Uterus (tissue), 4 donors: ENCODE results near the gene TASL. TPM values are rescaled to one million over a fixed set of nuclear protein-coding genes. Genes with fewer than 3 reads are reported as not detected.

Experiments
- DNase-seq, 2 donors: peaks; one replicate each; pipeline ENCODE4 v3.0.0-alpha.2; 2019 to 2020
- H3K27ac ChIP-seq, 2 donors: fragments of 200-600 bp; sonication (generic); 1 replicate in 1 of 2; 2 replicates in 1 of 2; pipeline ENCODE4 v1.5.1; 2016 to 2018
- H3K27me3 ChIP-seq, 2 donors: fragments of 200-600 bp; sonication (generic); one replicate each; pipeline ENCODE4 v1.5.1; 2018 to 2019; ENCODE audit warnings: control low read depth in 1 of 2
- H3K36me3 ChIP-seq, 2 donors: fragments of 200-600 bp; sonication (generic); one replicate each; pipeline ENCODE4 v1.5.1; 2019; ENCODE audit warnings: control low read depth in 1 of 2
- H3K4me1 ChIP-seq, 2 donors: fragments of 200-600 bp; sonication (generic); one replicate each; pipeline ENCODE4 v1.5.1; 2018 to 2019; ENCODE audit warnings: control low read depth in 1 of 2
- H3K4me3 ChIP-seq, 2 donors: fragments of 200-600 bp; sonication (generic); 1 replicate in 1 of 2; 2 replicates in 1 of 2; pipeline ENCODE4 v1.5.1; 2018 to 2019; ENCODE audit warnings: mild to moderate bottlenecking in 1 of 2
- H3K9me3 ChIP-seq, 2 donors: fragments of 200-600 bp; sonication (generic); one replicate each; pipeline ENCODE4 v1.5.1; 2019; ENCODE audit warnings: control low read depth in 1 of 2
- POLR2A ChIP-seq, 2 donors: fragments of 450-650 bp; IDR thresholded peaks; one replicate each; pipeline ENCODE4 v1.6.1; 2016; ENCODE audit warnings: antibody characterized with exemption in 2 of 2, mild to moderate bottlenecking in 1 of 2, moderate library complexity in 1 of 2
- intact Hi-C: fragments of 100-400 bp; cut with DNase I; formaldehyde crosslinking; loops from one replicate; pipeline ENCODE4 v1.15.1; 2023; ENCODE audit warnings: low total_unique reads
- total RNA-seq, 4 donors: library from RNA; depleted of rRNA in 3 of 4; stranded (reverse); fragments of >200 nt in 3 of 4; gene quantifications; one replicate each; pipeline versions ENCODE4 v1.1.0 to v1.2.4, GENCODE V29; 2014 to 2023
- TF ChIP-seq, protein P1 (sequence below), 4 experiments: fragments of 200-600 bp in 2 of 4; fragments of 450-650 bp in 2 of 4; sonication (generic) in 2 of 4; IDR thresholded peaks; one replicate each; pipeline ENCODE4 v1.5.1; 2016 to 2019; ENCODE audit warnings: antibody characterized with exemption in 4 of 4, mild to moderate bottlenecking in 2 of 4, moderate library complexity in 1 of 4
- donor health status: DM: yes; HTN: yes; CAD: no.

The TASL gene
- total RNA-seq, 4 donors from 2014 or later: 0.29 to 2.3 (median 0.40) TPM; not detected in 1

DNA sequence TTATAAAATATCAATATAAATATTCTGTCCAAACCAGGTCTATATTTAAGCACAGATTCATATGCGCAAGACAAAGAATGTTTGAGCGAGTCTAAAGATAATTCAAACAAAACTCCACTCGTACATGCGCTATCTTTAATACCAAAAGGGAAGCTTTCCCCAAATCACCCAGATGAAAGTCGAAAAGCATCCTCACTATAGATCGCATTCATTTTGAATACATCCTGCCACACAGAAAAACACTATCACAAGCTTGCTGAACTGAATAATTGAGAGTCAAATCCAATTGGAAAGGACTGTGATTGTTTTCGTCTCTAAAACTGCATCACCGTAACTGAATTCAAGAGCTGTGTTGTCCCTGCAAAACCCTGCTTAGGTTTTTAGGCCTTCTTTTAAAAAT, 685 bp downstream of the TASL start:
- no peaks in the 10 kb centered on the region for H3K27me3 ChIP-seq
- DNase-seq: no peak
- no peaks in the 10 kb centered on the region for H3K36me3 ChIP-seq
- no peaks in the 10 kb centered on the region for H3K9me3 ChIP-seq
- no peak overlapping the region for H3K27ac ChIP-seq
- intact Hi-C loops: no loop called here
- TF ChIP-seq POLR2A (IDR thresholded peaks at IDR 0.05): no peak
- TF ChIP-seq, protein P1, sequence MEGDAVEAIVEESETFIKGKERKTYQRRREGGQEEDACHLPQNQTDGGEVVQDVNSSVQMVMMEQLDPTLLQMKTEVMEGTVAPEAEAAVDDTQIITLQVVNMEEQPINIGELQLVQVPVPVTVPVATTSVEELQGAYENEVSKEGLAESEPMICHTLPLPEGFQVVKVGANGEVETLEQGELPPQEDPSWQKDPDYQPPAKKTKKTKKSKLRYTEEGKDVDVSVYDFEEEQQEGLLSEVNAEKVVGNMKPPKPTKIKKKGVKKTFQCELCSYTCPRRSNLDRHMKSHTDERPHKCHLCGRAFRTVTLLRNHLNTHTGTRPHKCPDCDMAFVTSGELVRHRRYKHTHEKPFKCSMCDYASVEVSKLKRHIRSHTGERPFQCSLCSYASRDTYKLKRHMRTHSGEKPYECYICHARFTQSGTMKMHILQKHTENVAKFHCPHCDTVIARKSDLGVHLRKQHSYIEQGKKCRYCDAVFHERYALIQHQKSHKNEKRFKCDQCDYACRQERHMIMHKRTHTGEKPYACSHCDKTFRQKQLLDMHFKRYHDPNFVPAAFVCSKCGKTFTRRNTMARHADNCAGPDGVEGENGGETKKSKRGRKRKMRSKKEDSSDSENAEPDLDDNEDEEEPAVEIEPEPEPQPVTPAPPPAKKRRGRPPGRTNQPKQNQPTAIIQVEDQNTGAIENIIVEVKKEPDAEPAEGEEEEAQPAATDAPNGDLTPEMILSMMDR (IDR thresholded peaks at IDR 0.05): no peak
- no peaks in the 10 kb centered on the region for H3K4me1 ChIP-seq
- H3K4me3 ChIP-seq: no peak overlapping the region

DNA sequence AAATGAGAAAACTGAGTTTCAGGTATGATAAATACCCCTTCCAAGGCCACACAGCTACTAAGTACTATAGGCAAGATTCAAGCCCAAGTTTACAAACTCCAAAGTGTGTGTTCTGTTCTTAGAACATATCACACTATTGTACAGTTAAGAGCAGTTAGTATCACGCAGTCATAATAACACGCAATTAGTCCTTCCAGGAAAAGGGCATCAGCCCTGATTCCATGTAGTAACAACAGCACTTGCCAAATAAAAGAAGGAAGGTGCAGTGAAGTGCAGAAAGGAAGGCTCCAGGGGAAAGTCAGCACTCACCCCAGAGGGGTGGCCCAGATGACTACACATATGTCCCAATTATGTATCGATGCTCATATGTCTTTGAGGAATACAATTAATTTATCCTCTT, 4.4 kb downstream of the TASL start:
- Histone ChIP-seq H3K36me3 (no peaks in the 10 kb centered on the region), H3K27me3 (no peaks in the 10 kb centered on the region), H3K4me1 (no peaks in the 10 kb centered on the region), H3K4me3 (no peak overlapping the region), H3K9me3 (no peaks in the 10 kb centered on the region), H3K27ac (no peak overlapping the region)
- DNase-seq: no peak
- no peak for TF ChIP-seq POLR2A (IDR thresholded peaks at IDR 0.05)
- TF ChIP-seq, protein P1 (IDR thresholded peaks at IDR 0.05): no peak
- intact Hi-C loops: no loop called here

DNA sequence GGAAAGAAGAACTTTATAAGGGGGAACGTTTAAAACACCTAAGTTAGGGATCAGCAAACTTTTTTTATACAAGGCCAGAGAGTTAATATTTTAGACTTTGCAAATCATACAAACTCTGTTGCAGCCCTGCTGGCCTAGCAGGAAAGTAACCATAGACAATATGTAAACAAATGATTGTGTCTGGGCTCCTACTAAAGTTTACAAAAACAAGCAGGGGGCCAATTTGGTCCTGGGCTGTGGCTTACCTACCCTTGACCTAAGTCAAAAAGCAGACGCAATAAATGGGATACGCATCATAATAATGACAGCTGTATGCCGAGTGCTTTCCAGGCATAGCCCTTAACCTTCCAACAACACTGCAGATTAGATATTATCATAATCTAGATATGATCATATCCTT, 4.9 kb downstream of the TASL start:
- no peak for DNase-seq
- H3K27me3 ChIP-seq: no peaks in the 10 kb centered on the region
- intact Hi-C loops: no loop called here

DNA sequence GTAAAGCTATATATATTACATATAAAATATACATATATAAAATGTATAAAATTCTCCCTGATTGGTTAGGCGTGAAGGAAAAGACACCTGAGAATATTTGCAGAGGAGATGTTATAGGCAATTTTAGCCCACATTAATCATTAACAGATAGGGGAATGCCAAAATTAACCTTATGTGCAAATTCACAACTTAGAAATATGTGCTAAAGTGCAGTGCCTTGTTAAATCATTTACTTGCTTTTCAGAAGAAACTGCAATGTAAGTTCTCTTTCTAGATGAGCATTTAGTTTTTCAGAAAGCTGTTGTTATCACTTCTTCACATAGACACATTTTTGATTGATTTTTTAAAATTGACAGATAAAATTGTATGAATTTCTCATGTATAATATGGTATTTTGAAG, 5.6 kb downstream of the TASL start:
- Histone ChIP-seq H3K4me1 (no peaks in the 10 kb centered on the region), H3K9me3 (no peaks in the 10 kb centered on the region), H3K4me3 (no peak overlapping the region), H3K27me3 (no peaks in the 10 kb centered on the region), H3K36me3 (no peaks in the 10 kb centered on the region), H3K27ac (no peak overlapping the region)
- TF ChIP-seq POLR2A (IDR thresholded peaks at IDR 0.05): no peak
- TF ChIP-seq, protein P1 (IDR thresholded peaks at IDR 0.05): no peak
- intact Hi-C loops: no loop called here
- DNase-seq: no peak

More for the DNA sequence above, 4.9 kb downstream of the TASL start:
- Histone ChIP-seq H3K4me3 (no peak overlapping the region), H3K9me3 (no peaks in the 10 kb centered on the region), H3K36me3 (no peaks in the 10 kb centered on the region), H3K27ac (no peak overlapping the region), H3K4me1 (no peaks in the 10 kb centered on the region)
- TF ChIP-seq POLR2A (IDR thresholded peaks at IDR 0.05): no peak
- TF ChIP-seq, protein P1 (IDR thresholded peaks at IDR 0.05): no peak

DNA sequence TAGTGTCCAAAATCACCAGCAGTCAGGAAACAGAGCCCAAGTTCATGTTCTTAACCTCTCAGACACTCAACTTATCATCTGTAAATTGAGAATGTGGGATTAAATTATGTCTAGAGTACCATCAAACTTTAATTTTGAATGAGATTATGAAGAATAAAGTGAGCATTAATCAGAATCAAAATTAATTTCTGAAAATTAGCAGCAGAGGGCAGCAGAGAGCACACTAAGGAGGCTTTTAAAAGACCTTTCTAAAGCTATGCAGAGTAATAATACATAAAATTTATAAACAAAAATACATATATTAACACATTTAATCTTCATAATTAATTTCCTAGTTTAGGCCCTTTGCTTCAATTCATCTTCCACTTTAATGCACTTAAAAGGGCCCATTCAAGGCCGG, 7.1 kb downstream of the TASL start:
- TF ChIP-seq POLR2A (IDR thresholded peaks at IDR 0.05): no peak
- TF ChIP-seq, protein P1 (IDR thresholded peaks at IDR 0.05): peak in 3 of 4 experiments; percentile 37 to 46 (median 41)
- Histone ChIP-seq H3K4me1 (no peaks in the 10 kb centered on the region), H3K36me3 (no peaks in the 10 kb centered on the region), H3K9me3 (no peaks in the 10 kb centered on the region), H3K27me3 (no peaks in the 10 kb centered on the region), H3K4me3 (no peak overlapping the region), H3K27ac (no peak overlapping the region)
- intact Hi-C loops: no loop called here
- DNase-seq: no peak
